Loucy (cell line): Measurements from ENCODE around the gene EGF.

Experiments used
- H2AFZ ChIP-seq: fragments of 200-600 bp; sonication (generic); 2 replicates; pipeline ENCODE4 v1.6.0; 2016; ENCODE audit warnings: antibody characterized with exemption, mild to moderate bottlenecking, low read length, moderate library complexity
- H3F3A ChIP-seq: fragments of 200-600 bp; 2 replicates; pipeline ENCODE4 v1.6.0; 2016; ENCODE audit warnings: antibody characterized with exemption, low read depth, mild to moderate bottlenecking
- H3K27me3 ChIP-seq: fragments of 200-600 bp; sonication (generic); 2 replicates; pipeline ENCODE4 v1.6.1; 2014; ENCODE audit warnings: low read length, mild to moderate bottlenecking; ENCODE audit not compliant: insufficient read depth, poor library complexity, severe bottlenecking
- H3K36me3 ChIP-seq: fragments of 200-600 bp; sonication (generic); 2 replicates; pipeline ENCODE4 v1.6.1; 2016; ENCODE audit warnings: low read length; ENCODE audit not compliant: insufficient read depth
- H3K4me1 ChIP-seq: fragments of 200-600 bp; sonication (generic); 2 replicates; pipeline ENCODE4 v1.5.1; 2014; ENCODE audit warnings: low read length, mild to moderate bottlenecking; ENCODE audit not compliant: insufficient read depth, poor library complexity, severe bottlenecking
- H3K4me2 ChIP-seq: fragments of 200-600 bp; sonication (generic); 2 replicates; pipeline ENCODE4 v1.6.0; 2014; ENCODE audit warnings: antibody characterized with exemption, low read length, low read depth, mild to moderate bottlenecking; ENCODE audit not compliant: poor library complexity, severe bottlenecking
- H3K4me3 ChIP-seq: fragments of 200-600 bp; sonication (generic); 2 replicates; pipeline ENCODE4 v1.5.1; 2014; ENCODE audit warnings: low read length, mild to moderate bottlenecking, mixed read lengths; ENCODE audit not compliant: poor library complexity, severe bottlenecking
- H3K79me2 ChIP-seq: fragments of 200-600 bp; sonication (generic); 2 replicates; pipeline ENCODE4 v1.6.1; 2014; ENCODE audit warnings: low read length; ENCODE audit not compliant: insufficient read depth
- H3K9ac ChIP-seq: fragments of 200-600 bp; sonication (generic); 2 replicates; pipeline ENCODE4 v1.6.0; 2014; ENCODE audit warnings: mild to moderate bottlenecking, low read depth, low read length, moderate library complexity; ENCODE audit not compliant: poor library complexity, severe bottlenecking
- H3K9me2 ChIP-seq: fragments of 200-600 bp; sonication (generic); replicated peaks from 2 replicates; pipeline ENCODE4 v1.6.1; 2016; ENCODE audit warnings: low read depth, low read length, mixed read lengths
- H3K9me3 ChIP-seq: fragments of 200-600 bp; sonication (generic); 2 replicates; pipeline ENCODE4 v1.6.1; 2014; ENCODE audit warnings: mild to moderate bottlenecking, antibody characterized with exemption, low read length, low read depth; ENCODE audit not compliant: insufficient read depth
- H4K20me1 ChIP-seq: fragments of 200-600 bp; sonication (generic); 2 replicates; pipeline ENCODE4 v1.6.0; 2014; ENCODE audit warnings: antibody characterized with exemption, low read length, mild to moderate bottlenecking; ENCODE audit not compliant: insufficient read depth, poor library complexity, severe bottlenecking
- EZH2phosphoT487 ChIP-seq: fragments of 200-600 bp; IDR thresholded peaks from 2 replicates; pipeline ENCODE4 v1.6.1; 2018; ENCODE audit warnings: antibody characterized with exemption, mild to moderate bottlenecking, moderate library complexity, borderline replicate concordance
- TF ChIP-seq, protein P1 (sequence below): fragments of 200-600 bp; sonication (generic); conservative IDR thresholded peaks from 2 replicates; pipeline ENCODE4 v1.5.1; 2014; ENCODE audit warnings: mild to moderate bottlenecking, antibody characterized with exemption, low read length

Gene EGF

DNA sequence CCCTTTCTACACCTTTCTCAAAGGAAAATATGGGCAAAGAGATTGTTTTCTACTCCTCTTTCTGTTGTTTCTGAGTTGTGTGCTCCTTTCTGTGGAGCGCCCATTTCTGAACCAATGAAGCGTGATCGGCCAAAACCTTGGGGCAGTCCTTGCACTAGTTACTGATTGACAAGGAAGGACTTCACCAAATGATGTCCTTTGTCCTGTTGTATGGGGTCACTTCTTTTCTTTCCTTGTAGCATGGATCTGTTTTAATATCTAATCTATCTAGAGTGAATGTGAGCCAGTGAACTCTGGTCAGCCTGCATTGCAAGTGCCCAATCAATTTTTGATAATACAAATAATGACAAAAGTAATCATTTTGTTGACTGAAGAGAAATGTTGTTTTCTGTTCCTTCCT is 94.5 kb downstream of the EGF start:
- Histone ChIP-seq H3K4me2 (no peak overlapping the region), H3K4me1 (peaks cover 4% of the 10 kb centered on the region), H3K79me2 (no peaks in the 10 kb centered on the region), H3F3A (no peaks in the 10 kb centered on the region), H3K9me3 (no peaks in the 10 kb centered on the region), H3K36me3 (no peaks in the 10 kb centered on the region), H3K9ac (no peak overlapping the region), H3K27me3 (no peaks in the 10 kb centered on the region), H3K4me3 (no peak overlapping the region), H3K9me2 (no peaks in the 10 kb centered on the region), H4K20me1 (no peaks in the 10 kb centered on the region), H2AFZ (no peak overlapping the region)
- TF ChIP-seq, protein P1, sequence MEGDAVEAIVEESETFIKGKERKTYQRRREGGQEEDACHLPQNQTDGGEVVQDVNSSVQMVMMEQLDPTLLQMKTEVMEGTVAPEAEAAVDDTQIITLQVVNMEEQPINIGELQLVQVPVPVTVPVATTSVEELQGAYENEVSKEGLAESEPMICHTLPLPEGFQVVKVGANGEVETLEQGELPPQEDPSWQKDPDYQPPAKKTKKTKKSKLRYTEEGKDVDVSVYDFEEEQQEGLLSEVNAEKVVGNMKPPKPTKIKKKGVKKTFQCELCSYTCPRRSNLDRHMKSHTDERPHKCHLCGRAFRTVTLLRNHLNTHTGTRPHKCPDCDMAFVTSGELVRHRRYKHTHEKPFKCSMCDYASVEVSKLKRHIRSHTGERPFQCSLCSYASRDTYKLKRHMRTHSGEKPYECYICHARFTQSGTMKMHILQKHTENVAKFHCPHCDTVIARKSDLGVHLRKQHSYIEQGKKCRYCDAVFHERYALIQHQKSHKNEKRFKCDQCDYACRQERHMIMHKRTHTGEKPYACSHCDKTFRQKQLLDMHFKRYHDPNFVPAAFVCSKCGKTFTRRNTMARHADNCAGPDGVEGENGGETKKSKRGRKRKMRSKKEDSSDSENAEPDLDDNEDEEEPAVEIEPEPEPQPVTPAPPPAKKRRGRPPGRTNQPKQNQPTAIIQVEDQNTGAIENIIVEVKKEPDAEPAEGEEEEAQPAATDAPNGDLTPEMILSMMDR, result no peak
- TF ChIP-seq EZH2phosphoT487, result no peak

DNA sequence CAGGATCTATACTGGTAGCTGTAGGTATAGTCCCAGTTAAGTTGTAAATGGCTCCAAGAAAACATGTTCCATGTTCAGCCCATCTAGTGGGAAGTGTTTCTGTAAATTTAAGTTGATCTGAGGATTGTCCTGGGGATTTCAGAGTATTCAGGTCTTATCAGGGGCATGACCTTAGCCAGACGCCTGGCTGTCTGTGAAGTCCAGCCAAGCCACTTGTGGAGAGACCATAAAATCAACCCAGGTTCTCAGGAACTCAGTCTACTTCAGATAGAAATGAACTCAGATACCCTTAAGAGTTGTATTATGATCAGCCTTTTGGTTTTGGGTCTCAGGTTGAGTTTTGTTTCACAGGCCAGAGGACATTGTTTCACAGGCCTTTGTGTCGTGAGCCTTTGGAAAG is 95.9 kb downstream of the EGF start:
- TF ChIP-seq, protein P1, result no peak
- TF ChIP-seq EZH2phosphoT487, result no peak
- no peaks in the 10 kb centered on the region for H3K9me2 ChIP-seq

DNA sequence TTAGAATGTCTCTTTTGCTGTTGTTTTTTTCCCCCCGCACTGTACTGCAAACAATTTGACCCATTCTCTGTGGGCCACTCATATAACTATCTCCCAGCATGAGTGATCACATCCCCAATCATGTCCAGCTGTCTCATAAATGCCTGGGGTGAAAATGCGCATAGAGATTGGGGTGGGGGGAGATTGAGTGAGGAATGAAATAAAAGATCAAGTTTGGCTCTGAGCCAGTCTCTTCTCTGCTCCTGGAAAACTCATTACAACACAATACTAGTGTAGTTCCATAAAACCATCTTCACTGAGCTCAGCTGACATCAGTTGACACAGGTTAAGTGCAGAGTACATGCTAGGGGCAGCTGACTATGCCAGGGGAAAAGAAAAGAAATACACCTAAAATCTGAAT is 96.9 kb downstream of the EGF start:
- H3K4me2 ChIP-seq, result no peak overlapping the region
- TF ChIP-seq, protein P1, result no peak
- TF ChIP-seq EZH2phosphoT487, result no peak
- H3K27me3 ChIP-seq, result no peaks in the 10 kb centered on the region
- no peak overlapping the region for H2AFZ ChIP-seq
- no peaks in the 10 kb centered on the region for H3K9me2 ChIP-seq
- no peaks in the 10 kb centered on the region for H3K9me3 ChIP-seq
- no peaks in the 10 kb centered on the region for H3F3A ChIP-seq
- H3K4me3 ChIP-seq, result no peak overlapping the region
- H3K36me3 ChIP-seq, result no peaks in the 10 kb centered on the region
- no peaks in the 10 kb centered on the region for H4K20me1 ChIP-seq
- H3K4me1 ChIP-seq, result peaks cover 4% of the 10 kb centered on the region
- no peaks in the 10 kb centered on the region for H3K79me2 ChIP-seq
- H3K9ac ChIP-seq, result no peak overlapping the region

More for the DNA sequence above, 95.9 kb downstream of the EGF start:
- Histone ChIP-seq H3K4me2 (no peak overlapping the region), H3K4me3 (no peak overlapping the region), H2AFZ (no peak overlapping the region), H3K9me3 (no peaks in the 10 kb centered on the region), H4K20me1 (no peaks in the 10 kb centered on the region), H3K36me3 (no peaks in the 10 kb centered on the region), H3K9ac (no peak overlapping the region), H3K27me3 (no peaks in the 10 kb centered on the region), H3K79me2 (no peaks in the 10 kb centered on the region), H3F3A (no peaks in the 10 kb centered on the region), H3K4me1 (peaks cover 4% of the 10 kb centered on the region)
